MG63 (cell line): ENCODE results near the gene TBX19. TPM values are rescaled to one million over a fixed set of nuclear protein-coding genes. Genes with fewer than 3 reads are reported as not detected.
A peak's percentile ranks its signal among the peaks of the same experiment; 100 is the strongest.

Source experiments
- DNase-seq: peaks from one replicate; pipeline ENCODE4 v3.0.0-alpha.2; 2020
- H3K27me3 ChIP-seq: fragments of 250-450 bp; sonication (Bioruptor Pico); 2 replicates; pipeline ENCODE4 v1.5.1; 2020; ENCODE audit warnings: mild to moderate bottlenecking, moderate library complexity
- H3K36me3 ChIP-seq: fragments of 250-450 bp; sonication (Bioruptor Pico); 2 replicates; pipeline ENCODE4 v1.5.1; 2020; ENCODE audit warnings: mild to moderate bottlenecking, moderate library complexity
- H3K4me3 ChIP-seq: fragments of 250-450 bp; sonication (Bioruptor Pico); 2 replicates; pipeline ENCODE4 v1.5.1; 2020; ENCODE audit warnings: mild to moderate bottlenecking, moderate library complexity
- H3K9me3 ChIP-seq: fragments of 250-450 bp; sonication (Bioruptor Pico); 2 replicates; pipeline ENCODE4 v1.5.1; 2020; ENCODE audit warnings: mild to moderate bottlenecking, moderate library complexity
- total RNA-seq: library from RNA; depleted of rRNA; stranded (reverse); fragments of >200 nt; shearing (Covaris generic); gene quantifications from 2 replicates; pipeline ENCODE4 v1.2.3, GENCODE V29; 2014; ENCODE audit warnings: low replicate concordance; rRNA removed

The TBX19 gene
- total RNA-seq, result 1.1 TPM in 1 of 2 replicates, not detected in the other

GRCh38 chr1:168280296-168280927, at the start of gene TBX19:
Gene TBX19, plus strand, starts transcription at chr1:168280877. Its CDS starts 214 bp downstream, at chr1:168281091.
- H3K4me3 ChIP-seq, result no peak within 1 kb of the TSS
- no peak for DNase-seq
- H3K9me3 ChIP-seq, result peaks cover 3% of the 10 kb centered on the region; the same call in 1 of the 2 replicates
- H3K27me3 ChIP-seq, result no peaks in the 10 kb centered on the region
- H3K36me3 ChIP-seq, result no peaks in the 10 kb centered on the region

- no peaks in the 10 kb centered on the region for H3K27me3 ChIP-seq
- H3K9me3 ChIP-seq, result no peaks in the 10 kb centered on the region
- H3K4me3 ChIP-seq, result no peak overlapping the region
- DNase-seq, result peak; percentile 17
- H3K36me3 ChIP-seq, result peaks cover 69% of the 10 kb centered on the region
These were observed 45.7 kb upstream of the TBX19 start for GRCh38 chr1:168234846-168235547.

- no peaks in the 10 kb centered on the region for H3K27me3 ChIP-seq
- DNase-seq, result no peak
- H3K9me3 ChIP-seq, result no peaks in the 10 kb centered on the region
These were observed 45.2 kb upstream of the TBX19 start for GRCh38 chr1:168235548-168235885.

GRCh38 chr1:168235937-168236336, 44.7 kb upstream of the TBX19 start:
- Histone ChIP-seq H3K9me3 (no peaks in the 10 kb centered on the region), H3K36me3 (peaks cover 63% of the 10 kb centered on the region), H3K27me3 (no peaks in the 10 kb centered on the region), H3K4me3 (no peak overlapping the region)
- DNase-seq, result no peak

More at GRCh38 chr1:168235548-168235885, 45.2 kb upstream of the TBX19 start:
- H3K36me3 ChIP-seq, result peaks cover 65% of the 10 kb centered on the region
- H3K4me3 ChIP-seq, result no peak overlapping the region

GRCh38 chr1:168236836-168237611, 43.7 kb upstream of the TBX19 start:
- Histone ChIP-seq H3K36me3 (peaks cover 70% of the 10 kb centered on the region), H3K27me3 (no peaks in the 10 kb centered on the region), H3K9me3 (no peaks in the 10 kb centered on the region), H3K4me3 (no peak overlapping the region)
- DNase-seq, result no peak

- Histone ChIP-seq H3K27me3 (no peaks in the 10 kb centered on the region), H3K9me3 (no peaks in the 10 kb centered on the region), H3K4me3 (no peak overlapping the region), H3K36me3 (peaks cover 57% of the 10 kb centered on the region)
- DNase-seq, result no peak
These were observed 37.5 kb upstream of the TBX19 start for GRCh38 chr1:168243198-168243597.

- Histone ChIP-seq H3K4me3 (no peak overlapping the region), H3K9me3 (no peaks in the 10 kb centered on the region), H3K36me3 (peaks cover 60% of the 10 kb centered on the region), H3K27me3 (no peaks in the 10 kb centered on the region)
- no peak for DNase-seq
These were observed 37.0 kb upstream of the TBX19 start for GRCh38 chr1:168243636-168244212.

- Histone ChIP-seq H3K36me3 (peaks cover 54% of the 10 kb centered on the region), H3K27me3 (no peaks in the 10 kb centered on the region), H3K9me3 (no peaks in the 10 kb centered on the region), H3K4me3 (no peak overlapping the region)
- DNase-seq, result no peak
These were observed 35.6 kb upstream of the TBX19 start for GRCh38 chr1:168245042-168245441.

- Histone ChIP-seq H3K36me3 (peaks cover 54% of the 10 kb centered on the region), H3K4me3 (no peak overlapping the region), H3K27me3 (no peaks in the 10 kb centered on the region), H3K9me3 (no peaks in the 10 kb centered on the region)
- no peak for DNase-seq
These were observed 34.2 kb upstream of the TBX19 start for GRCh38 chr1:168246506-168246905.

- Histone ChIP-seq H3K27me3 (no peaks in the 10 kb centered on the region), H3K9me3 (peaks cover 15% of the 10 kb centered on the region), H3K36me3 (peaks cover 44% of the 10 kb centered on the region), H3K4me3 (no peak overlapping the region)
- no peak for DNase-seq
These were observed 28.4 kb upstream of the TBX19 start for GRCh38 chr1:168252204-168252733.

GRCh38 chr1:168256164-168256563, 24.5 kb upstream of the TBX19 start:
- no peaks in the 10 kb centered on the region for H3K27me3 ChIP-seq
- peaks cover 15% of the 10 kb centered on the region for H3K9me3 ChIP-seq
- no peak for DNase-seq
- H3K36me3 ChIP-seq, result peaks cover 23% of the 10 kb centered on the region
- H3K4me3 ChIP-seq, result no peak overlapping the region

- DNase-seq, result no peak
- H3K9me3 ChIP-seq, result peaks cover 15% of the 10 kb centered on the region
- peaks cover 18% of the 10 kb centered on the region for H3K36me3 ChIP-seq
- no peak overlapping the region for H3K4me3 ChIP-seq
- H3K27me3 ChIP-seq, result no peaks in the 10 kb centered on the region
These were observed 23.3 kb upstream of the TBX19 start for GRCh38 chr1:168257397-168257796.

- H3K9me3 ChIP-seq, result peaks cover 15% of the 10 kb centered on the region
- H3K4me3 ChIP-seq, result no peak overlapping the region
- peaks cover 14% of the 10 kb centered on the region for H3K36me3 ChIP-seq
- no peak for DNase-seq
- H3K27me3 ChIP-seq, result no peaks in the 10 kb centered on the region
These were observed 21.1 kb upstream of the TBX19 start for GRCh38 chr1:168259567-168259966.

GRCh38 chr1:168260393-168260792, 20.3 kb upstream of the TBX19 start:
- Histone ChIP-seq H3K27me3 (no peaks in the 10 kb centered on the region), H3K9me3 (peaks cover 12% of the 10 kb centered on the region), H3K36me3 (peaks cover 12% of the 10 kb centered on the region), H3K4me3 (no peak overlapping the region)
- DNase-seq, result no peak

- no peak for DNase-seq
- Histone ChIP-seq H3K27me3 (no peaks in the 10 kb centered on the region), H3K9me3 (peaks cover 2% of the 10 kb centered on the region; the same call in 1 of the 2 replicates), H3K36me3 (peaks cover 7% of the 10 kb centered on the region), H3K4me3 (no peak overlapping the region)
These were observed 19.3 kb upstream of the TBX19 start for GRCh38 chr1:168261390-168261789.

GRCh38 chr1:168263130-168263529, 17.5 kb upstream of the TBX19 start:
- H3K4me3 ChIP-seq, result no peak overlapping the region
- peaks cover 3% of the 10 kb centered on the region for H3K36me3 ChIP-seq
- no peaks in the 10 kb centered on the region for H3K9me3 ChIP-seq
- no peaks in the 10 kb centered on the region for H3K27me3 ChIP-seq
- no peak for DNase-seq

GRCh38 chr1:168264296-168264695, 16.4 kb upstream of the TBX19 start:
- H3K36me3 ChIP-seq, result peaks cover 3% of the 10 kb centered on the region
- H3K4me3 ChIP-seq, result no peak overlapping the region
- H3K9me3 ChIP-seq, result no peaks in the 10 kb centered on the region
- no peak for DNase-seq
- no peaks in the 10 kb centered on the region for H3K27me3 ChIP-seq
